Effector memory CD8-positive, alpha-beta T cell (primary cell): ENCODE results near the gene NPBWR2.

ENCODE experiments used
- ATAC-seq: fragments of 150-1000 bp; cut with Tn5 transposase; replicated peaks from 2 replicates; pipeline ENCODE4 v1.10.0; 2021; ENCODE audit warnings: mild to moderate bottlenecking, moderate library complexity
- DNase-seq, 3 experiments: peaks; one replicate each; pipeline ENCODE4 v3.0.0; 2021
- H3K27ac Mint-ChIP-seq, 2 donors: one replicate each; pipeline ENCODE4 v1.8.0; 2022; ENCODE audit warnings: mild to moderate bottlenecking in 2 of 2, mixed read lengths in 2 of 2, moderate library complexity in 2 of 2
- H3K27me3 Mint-ChIP-seq, 2 donors: one replicate each; pipeline ENCODE4 v1.8.0; 2022; ENCODE audit warnings: mixed read lengths in 2 of 2
- H3K36me3 Mint-ChIP-seq: one replicate; pipeline ENCODE4 v1.8.0; 2022; ENCODE audit warnings: mild to moderate bottlenecking, moderate library complexity, mixed read lengths; ENCODE audit not compliant: insufficient read depth
- H3K4me1 Mint-ChIP-seq, 2 donors: one replicate each; pipeline ENCODE4 v1.8.0; 2022; ENCODE audit warnings: low read depth in 2 of 2, mixed read lengths in 2 of 2
- H3K4me3 Mint-ChIP-seq, 2 donors: one replicate each; pipeline ENCODE4 v1.8.0; 2022; ENCODE audit warnings: mild to moderate bottlenecking in 2 of 2, mixed read lengths in 2 of 2, moderate library complexity in 2 of 2
- H3K9me3 Mint-ChIP-seq, 2 donors: one replicate each; pipeline ENCODE4 v1.8.0; 2022; ENCODE audit warnings: mixed read lengths in 2 of 2

Gene NPBWR2

GRCh38 chr20:64062276-64062595 is 45.1 kb downstream of the NPBWR2 start:
- H3K4me1 Mint-ChIP-seq, result peaks cover 37 to 46% of the 10 kb centered on the region in 2 donors
- no peaks in the 10 kb centered on the region for H3K27me3 Mint-ChIP-seq
- no peak for DNase-seq
- H3K36me3 Mint-ChIP-seq, result peaks cover 15% of the 10 kb centered on the region
- no peak for ATAC-seq
- no peak overlapping the region for H3K27ac Mint-ChIP-seq
- H3K4me3 Mint-ChIP-seq, result peak overlapping the region in 1 of 2 donors; percentile 91
- no peaks in the 10 kb centered on the region for H3K9me3 Mint-ChIP-seq

- Mint-ChIP-seq H3K27me3 (peaks cover 3 to 17% of the 10 kb centered on the region in 2 donors), H3K4me1 (peaks cover 11 to 15% of the 10 kb centered on the region in 2 donors), H3K27ac (peak overlapping the region; percentile 65 to 75), H3K4me3 (peak overlapping the region in 1 of 2 donors; percentile 79), H3K36me3 (peaks cover 4% of the 10 kb centered on the region), H3K9me3 (no peaks in the 10 kb centered on the region)
- ATAC-seq (no peak), DNase-seq (no peak)
Observed at GRCh38 chr20:64058536-64058935, 48.8 kb downstream of the NPBWR2 start.

- peaks cover 10 to 19% of the 10 kb centered on the region in 2 donors for H3K4me1 Mint-ChIP-seq
- DNase-seq (peak; percentile 75 to 78 (median 77)), ATAC-seq (peak; percentile 82)
- no peaks in the 10 kb centered on the region for H3K9me3 Mint-ChIP-seq
- peak overlapping the region; percentile 65 to 75 for H3K27ac Mint-ChIP-seq
- peaks cover 4% of the 10 kb centered on the region for H3K36me3 Mint-ChIP-seq
- H3K4me3 Mint-ChIP-seq, result peak overlapping the region in 1 of 2 donors; percentile 79
- peaks cover 10 to 23% of the 10 kb centered on the region in 2 donors for H3K27me3 Mint-ChIP-seq
Observed at GRCh38 chr20:64057628-64058498, 49.5 kb downstream of the NPBWR2 start.

- Mint-ChIP-seq H3K4me3 (peak overlapping the region in 1 of 2 donors; percentile 79), H3K27ac (peak overlapping the region in 1 of 2 donors; percentile 38), H3K4me1 (peaks cover 10 to 18% of the 10 kb centered on the region in 2 donors), H3K9me3 (no peaks in the 10 kb centered on the region), H3K36me3 (peaks cover 4% of the 10 kb centered on the region), H3K27me3 (peaks cover 12 to 30% of the 10 kb centered on the region in 2 donors)
- peak in 1 of 3 experiments; percentile 25 for DNase-seq
- ATAC-seq, result peak; percentile 72
Observed at GRCh38 chr20:64056889-64057627, 50.3 kb downstream of the NPBWR2 start.

- no peak for DNase-seq
- Mint-ChIP-seq H3K4me3 (no peak overlapping the region), H3K27ac (no peak overlapping the region), H3K4me1 (peaks cover 10 to 18% of the 10 kb centered on the region in 2 donors), H3K36me3 (peaks cover 4% of the 10 kb centered on the region), H3K27me3 (peaks cover 17 to 35% of the 10 kb centered on the region in 2 donors), H3K9me3 (no peaks in the 10 kb centered on the region)
- no peak for ATAC-seq
Observed at GRCh38 chr20:64056639-64056888, 50.8 kb downstream of the NPBWR2 start.

GRCh38 chr20:64055893-64056638 is 51.3 kb downstream of the NPBWR2 start:
- Mint-ChIP-seq H3K4me1 (peaks cover 10 to 18% of the 10 kb centered on the region in 2 donors), H3K9me3 (no peaks in the 10 kb centered on the region), H3K36me3 (peaks cover 4% of the 10 kb centered on the region), H3K27ac (no peak overlapping the region), H3K27me3 (peaks cover 22 to 40% of the 10 kb centered on the region in 2 donors), H3K4me3 (no peak overlapping the region)
- ATAC-seq (no peak), DNase-seq (no peak)

- H3K27ac Mint-ChIP-seq, result no peak overlapping the region
Observed at GRCh38 chr20:64055396-64055892, 51.9 kb downstream of the NPBWR2 start.

GRCh38 chr20:64053841-64054661 is 53.3 kb downstream of the NPBWR2 start:
- DNase-seq, result no peak
- no peak overlapping the region for H3K27ac Mint-ChIP-seq
- H3K27me3 Mint-ChIP-seq, result peaks cover 27 to 52% of the 10 kb centered on the region in 2 donors
- ATAC-seq, result no peak
- H3K36me3 Mint-ChIP-seq, result no peaks in the 10 kb centered on the region
- H3K4me1 Mint-ChIP-seq, result peaks cover 5 to 16% of the 10 kb centered on the region in 2 donors
- no peaks in the 10 kb centered on the region for H3K9me3 Mint-ChIP-seq
- H3K4me3 Mint-ChIP-seq, result no peak overlapping the region

More at GRCh38 chr20:64055396-64055892, 51.9 kb downstream of the NPBWR2 start:
- H3K4me1 Mint-ChIP-seq, result peaks cover 10 to 18% of the 10 kb centered on the region in 2 donors
- DNase-seq (no peak), ATAC-seq (no peak)
- no peak overlapping the region for H3K4me3 Mint-ChIP-seq
- peaks cover 4% of the 10 kb centered on the region for H3K36me3 Mint-ChIP-seq
- H3K9me3 Mint-ChIP-seq, result no peaks in the 10 kb centered on the region
- peaks cover 27 to 46% of the 10 kb centered on the region in 2 donors for H3K27me3 Mint-ChIP-seq
